Mammary epithelial cell (primary cell): ENCODE data around the gene SLC17A1.

Experiments
- EZH2 ChIP-seq: IDR thresholded peaks from 2 replicates; pipeline ENCODE4 v1.6.1; 2012; ENCODE audit warnings: low read length, inconsistent platforms, borderline replicate concordance
- TF ChIP-seq, protein P1 (sequence below), 2 donors: IDR thresholded peaks in 1 of 2; conservative IDR thresholded peaks in 1 of 2; 2 replicates each; pipeline ENCODE4 v1.5.1; 2011 to 2012; ENCODE audit warnings: inconsistent platforms in 2 of 2, low read length in 2 of 2, mild to moderate bottlenecking in 2 of 2, control low read depth in 1 of 2, low read depth in 1 of 2; ENCODE audit not compliant: insufficient read depth in 1 of 2; ENCODE audit errors: extremely low read depth in 1 of 2

DNA sequence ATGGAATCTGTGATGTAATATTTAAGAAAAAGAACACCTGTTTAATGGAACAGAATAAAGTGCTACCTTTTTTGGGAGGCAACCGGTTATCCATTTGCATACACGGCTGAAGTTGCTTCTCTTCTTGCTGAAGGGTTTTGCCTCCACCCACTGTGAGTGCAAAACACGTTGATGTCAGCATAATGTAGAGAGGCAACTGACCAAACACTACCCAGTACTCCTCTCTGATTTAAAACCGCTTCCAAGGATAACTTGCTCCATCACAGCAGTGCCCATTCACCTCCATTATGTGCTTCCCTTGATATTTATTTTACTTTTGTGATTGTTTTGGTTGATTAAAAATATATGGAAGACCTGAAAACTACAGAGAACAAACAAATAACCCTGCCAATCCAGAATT lies 1.4 kb downstream of the SLC17A1 start:
- TF ChIP-seq, protein P1, sequence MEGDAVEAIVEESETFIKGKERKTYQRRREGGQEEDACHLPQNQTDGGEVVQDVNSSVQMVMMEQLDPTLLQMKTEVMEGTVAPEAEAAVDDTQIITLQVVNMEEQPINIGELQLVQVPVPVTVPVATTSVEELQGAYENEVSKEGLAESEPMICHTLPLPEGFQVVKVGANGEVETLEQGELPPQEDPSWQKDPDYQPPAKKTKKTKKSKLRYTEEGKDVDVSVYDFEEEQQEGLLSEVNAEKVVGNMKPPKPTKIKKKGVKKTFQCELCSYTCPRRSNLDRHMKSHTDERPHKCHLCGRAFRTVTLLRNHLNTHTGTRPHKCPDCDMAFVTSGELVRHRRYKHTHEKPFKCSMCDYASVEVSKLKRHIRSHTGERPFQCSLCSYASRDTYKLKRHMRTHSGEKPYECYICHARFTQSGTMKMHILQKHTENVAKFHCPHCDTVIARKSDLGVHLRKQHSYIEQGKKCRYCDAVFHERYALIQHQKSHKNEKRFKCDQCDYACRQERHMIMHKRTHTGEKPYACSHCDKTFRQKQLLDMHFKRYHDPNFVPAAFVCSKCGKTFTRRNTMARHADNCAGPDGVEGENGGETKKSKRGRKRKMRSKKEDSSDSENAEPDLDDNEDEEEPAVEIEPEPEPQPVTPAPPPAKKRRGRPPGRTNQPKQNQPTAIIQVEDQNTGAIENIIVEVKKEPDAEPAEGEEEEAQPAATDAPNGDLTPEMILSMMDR (conservative IDR thresholded peaks at IDR 0.05 in 1 of 2, IDR thresholded peaks at IDR 0.05 in 1 of 2; ENCODE audit: extremely low read depth in 1 of 2, insufficient read depth in 1 of 2, low read depth in 1 of 2, low read length in 2 of 2), result no peak
- no peak for TF ChIP-seq EZH2
